ENCODE measurements around the gene EXD1.
"Not testable (repeated sequence)": the region's sequence is repeated elsewhere in the genome, so short reads cannot be mapped to it uniquely, and the experiment has no call there.

The EXD1 gene

DNA sequence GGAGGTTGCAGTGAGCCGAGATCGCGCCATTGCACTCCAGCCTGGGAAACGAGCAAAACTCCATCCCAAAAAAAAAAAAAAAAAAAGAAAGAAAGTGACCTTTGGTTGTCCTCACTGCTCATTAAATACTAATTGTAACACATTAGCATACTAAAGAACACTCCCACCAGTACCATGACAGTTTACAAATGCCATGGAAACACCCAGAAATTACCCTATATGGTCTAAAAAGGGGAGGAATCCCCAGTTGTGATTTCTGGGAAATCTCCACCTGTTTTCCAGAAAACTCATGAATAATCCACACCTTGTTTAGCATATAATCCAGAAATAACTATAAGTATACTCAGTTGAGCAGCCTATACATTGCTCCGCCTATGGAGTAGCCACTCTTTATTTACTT lies 90.9 kb downstream of the EXD1 start:
- no peak for DNase-seq

GRCh38 chr15:41139112-41139511 lies 91.4 kb downstream of the EXD1 start:
- not testable (repeated sequence) for DNase-seq

DNA sequence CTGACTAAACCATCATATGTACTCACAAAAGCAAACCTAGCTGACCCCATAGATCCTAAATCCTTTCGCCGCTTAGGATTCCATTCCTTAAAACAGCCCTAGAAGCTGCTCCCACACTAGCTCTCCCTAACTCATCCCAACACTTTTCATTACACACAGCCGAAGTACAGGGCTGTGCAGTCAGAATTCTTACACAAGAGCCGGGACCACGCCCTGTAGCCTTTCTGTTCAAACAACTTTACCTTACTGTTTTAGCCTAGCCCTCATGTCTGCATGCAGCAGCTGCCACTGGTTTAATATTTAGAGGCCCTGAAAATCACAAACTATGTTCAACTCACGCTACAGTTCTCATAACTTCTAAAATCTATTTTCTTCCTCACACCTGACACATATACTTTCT lies 95.0 kb downstream of the EXD1 start:
- not testable (repeated sequence) for DNase-seq

DNA sequence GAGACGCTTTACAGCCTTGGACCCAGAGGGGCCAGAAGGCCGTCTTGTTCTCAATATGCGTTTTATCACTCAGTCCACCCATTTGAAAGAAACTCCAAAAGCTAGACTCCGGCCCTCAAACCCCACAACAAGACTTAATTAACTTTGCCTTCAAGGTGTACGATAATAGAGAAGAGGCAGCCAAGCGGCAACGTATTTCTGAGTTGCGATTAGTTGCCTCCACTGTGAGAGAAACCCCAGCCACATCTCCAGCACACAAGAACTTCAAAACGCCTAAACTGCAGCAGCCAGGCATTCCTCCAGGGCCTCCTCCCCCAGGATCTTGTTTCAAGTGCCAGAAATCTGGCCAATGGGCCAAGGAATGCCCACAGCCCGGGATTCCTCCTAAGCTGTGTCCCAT lies 97.1 kb downstream of the EXD1 start:
- DNase-seq: no peak

All from T-helper 1 cell (primary cell).